Measurements from ENCODE around the gene HPSE2.

DNA sequence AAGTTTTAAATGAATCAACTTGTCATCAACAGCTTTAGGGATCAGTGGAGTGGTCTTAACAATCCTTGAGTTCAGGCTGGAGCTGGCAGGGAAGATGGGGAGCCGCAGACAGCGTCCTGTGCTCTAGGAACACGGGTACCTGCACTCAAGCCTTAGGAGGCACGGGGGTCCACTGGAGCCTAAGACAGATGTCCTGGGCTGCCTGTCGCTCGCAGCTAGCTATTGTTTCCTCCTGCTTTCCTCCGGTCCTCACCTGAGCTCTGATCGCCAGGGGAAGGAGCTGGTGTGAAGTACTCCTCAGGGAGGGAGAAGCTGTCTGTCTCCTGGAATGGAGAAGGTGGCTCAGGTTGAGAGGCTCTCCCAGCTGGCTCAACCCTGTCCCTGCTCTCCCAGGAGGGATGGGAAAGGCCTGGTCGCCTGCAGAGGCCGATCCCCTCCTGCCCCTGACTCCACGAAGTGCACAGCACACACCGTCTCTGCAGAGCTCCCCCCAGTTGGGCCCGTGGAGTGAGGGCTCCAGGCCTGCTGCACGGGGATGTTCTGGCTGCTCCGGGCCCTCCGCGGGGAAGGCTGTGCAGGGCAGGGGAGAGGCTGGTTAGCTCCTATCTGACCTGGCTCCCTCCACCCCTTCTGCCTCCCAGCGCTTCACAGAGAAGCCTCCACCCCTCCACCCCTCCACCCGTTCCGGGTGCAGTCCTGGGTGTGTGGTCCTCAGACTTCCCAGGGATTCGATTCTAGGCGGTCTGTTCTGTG lies 806.2 kb downstream of the HPSE2 start:
- TF ChIP-seq, protein P1, sequence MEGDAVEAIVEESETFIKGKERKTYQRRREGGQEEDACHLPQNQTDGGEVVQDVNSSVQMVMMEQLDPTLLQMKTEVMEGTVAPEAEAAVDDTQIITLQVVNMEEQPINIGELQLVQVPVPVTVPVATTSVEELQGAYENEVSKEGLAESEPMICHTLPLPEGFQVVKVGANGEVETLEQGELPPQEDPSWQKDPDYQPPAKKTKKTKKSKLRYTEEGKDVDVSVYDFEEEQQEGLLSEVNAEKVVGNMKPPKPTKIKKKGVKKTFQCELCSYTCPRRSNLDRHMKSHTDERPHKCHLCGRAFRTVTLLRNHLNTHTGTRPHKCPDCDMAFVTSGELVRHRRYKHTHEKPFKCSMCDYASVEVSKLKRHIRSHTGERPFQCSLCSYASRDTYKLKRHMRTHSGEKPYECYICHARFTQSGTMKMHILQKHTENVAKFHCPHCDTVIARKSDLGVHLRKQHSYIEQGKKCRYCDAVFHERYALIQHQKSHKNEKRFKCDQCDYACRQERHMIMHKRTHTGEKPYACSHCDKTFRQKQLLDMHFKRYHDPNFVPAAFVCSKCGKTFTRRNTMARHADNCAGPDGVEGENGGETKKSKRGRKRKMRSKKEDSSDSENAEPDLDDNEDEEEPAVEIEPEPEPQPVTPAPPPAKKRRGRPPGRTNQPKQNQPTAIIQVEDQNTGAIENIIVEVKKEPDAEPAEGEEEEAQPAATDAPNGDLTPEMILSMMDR (IDR thresholded peaks at IDR 0.05): no peak
- no peak for TF ChIP-seq POLR2A (IDR thresholded peaks at IDR 0.05)
